Astrocyte (in vitro differentiated cells and primary cell): ENCODE results near the gene POMGNT1.

Experiments
- CTCF ChIP-seq: IDR thresholded peaks from 2 replicates; pipeline ENCODE4 v1.5.1; 2011; ENCODE audit warnings: low read depth, mild to moderate bottlenecking, inconsistent platforms, low read length, moderate library complexity; ENCODE audit not compliant: insufficient read depth
- EZH2 ChIP-seq: IDR thresholded peaks from 2 replicates; pipeline ENCODE4 v1.6.1; 2012; ENCODE audit warnings: mild to moderate bottlenecking, low read length, inconsistent platforms; ENCODE audit not compliant: insufficient read depth

GRCh38 chr1:46205141-46205540, 6.9 kb upstream of the POMGNT1 start:
- TF ChIP-seq CTCF (no peak), EZH2 (no peak)
